GM18519 (cell line): ENCODE results near the gene AARS1.
"Not testable (repeated sequence)": the region's sequence is repeated elsewhere in the genome, so short reads cannot be mapped to it uniquely, and the experiment has no call there.

Experiments used
- ATAC-seq: cut with Tn5 transposase; IDR thresholded peaks from one replicate; pipeline ENCODE4 v1.9.1; 2021; ENCODE audit warnings: mild to moderate bottlenecking, moderate library complexity; ENCODE audit not compliant: unreplicated experiment, low FRiP score

The AARS1 gene

GRCh38 chr16:70226024-70226423 lies 63.3 kb downstream of the AARS1 start:
- not testable (repeated sequence) for ATAC-seq

GRCh38 chr16:70225430-70225829 lies 63.9 kb downstream of the AARS1 start:
- ATAC-seq = not testable (repeated sequence)

GRCh38 chr16:70224645-70225044 lies 64.7 kb downstream of the AARS1 start:
- not testable (repeated sequence) for ATAC-seq

- not testable (repeated sequence) for ATAC-seq
Observed at GRCh38 chr16:70223971-70224513, 65.3 kb downstream of the AARS1 start.

GRCh38 chr16:70223216-70223615 lies 66.1 kb downstream of the AARS1 start:
- ATAC-seq = not testable (repeated sequence)

- ATAC-seq = not testable (repeated sequence)
Observed at GRCh38 chr16:70222574-70222973, 66.7 kb downstream of the AARS1 start.

GRCh38 chr16:70218586-70218985 lies 70.7 kb downstream of the AARS1 start:
- not testable (repeated sequence) for ATAC-seq

GRCh38 chr16:70206382-70206781 lies 82.9 kb downstream of the AARS1 start:
- not testable (repeated sequence) for ATAC-seq

- ATAC-seq = not testable (repeated sequence)
Observed at GRCh38 chr16:70204668-70205405, 84.5 kb downstream of the AARS1 start.

- not testable (repeated sequence) for ATAC-seq
Observed at GRCh38 chr16:70204010-70204409, 85.3 kb downstream of the AARS1 start.

GRCh38 chr16:70203508-70203907 lies 85.8 kb downstream of the AARS1 start:
- ATAC-seq = not testable (repeated sequence)
